NCI-H1417 (cell line): ENCODE results near the gene NKX6-2.

ENCODE experiments used
- DNase-seq, 3 experiments: peaks; one replicate each; lab custom pipeline; 2025; lab: John Stamatoyannopoulos, UW

NKX6-2 gene

GRCh38 chr10:132737390-132738048 is 48.4 kb downstream of the NKX6-2 start:
- no peak for DNase-seq

GRCh38 chr10:132735923-132736391 is 50.0 kb downstream of the NKX6-2 start:
- peak; percentile 43 to 81 (median 62) for DNase-seq

- DNase-seq = peak in 2 of 3 experiments; percentile 41 to 52
Measured at GRCh38 chr10:132735341-132735775, 50.6 kb downstream of the NKX6-2 start.

GRCh38 chr10:132733926-132734325 is 52.0 kb downstream of the NKX6-2 start:
- DNase-seq = no peak
